Measurements from ENCODE around the gene SCO2. TPM values are rescaled to one million over a fixed set of nuclear protein-coding genes. Genes with fewer than 3 reads are reported as not detected.

SCO2 gene
- total RNA-seq, 2 donors from 2014 or later, result 0.94 TPM; not detected in 1

- H3K27me3 ChIP-seq, result peaks cover 12 to 23% of the 10 kb centered on the region in 2 donors
- no peaks in the 10 kb centered on the region for H3K36me3 ChIP-seq
- no peak for TF ChIP-seq CTCF (IDR thresholded peaks at IDR 0.05)
- no peak for DNase-seq (ENCODE audit: low spot score)
- no peak overlapping the region for H3K4me3 ChIP-seq
- H3K27ac ChIP-seq, result no peak overlapping the region
- H3K9me3 ChIP-seq, result no peaks in the 10 kb centered on the region
- H3K4me1 ChIP-seq, result peaks cover 0 to 19% of the 10 kb centered on the region in 2 donors
Observed at GRCh38 chr22:50479721-50480120, 45.7 kb downstream of the SCO2 start.

- no peak for TF ChIP-seq CTCF (IDR thresholded peaks at IDR 0.05)
- H3K27me3 ChIP-seq, result peaks cover 12 to 22% of the 10 kb centered on the region in 2 donors
- no peaks in the 10 kb centered on the region for H3K36me3 ChIP-seq
Observed at GRCh38 chr22:50477923-50478322, 47.5 kb downstream of the SCO2 start.

GRCh38 chr22:50476868-50477267 lies 48.5 kb downstream of the SCO2 start:
- no peak overlapping the region for H3K4me3 ChIP-seq

More at GRCh38 chr22:50477923-50478322, 47.5 kb downstream of the SCO2 start:
- no peak overlapping the region for H3K27ac ChIP-seq
- no peak overlapping the region for H3K4me3 ChIP-seq
- peaks cover 0 to 31% of the 10 kb centered on the region in 2 donors for H3K4me1 ChIP-seq
- no peak for DNase-seq (ENCODE audit: low spot score)
- H3K9me3 ChIP-seq, result no peaks in the 10 kb centered on the region

GRCh38 chr22:50475652-50476002 lies 49.8 kb downstream of the SCO2 start:
- no peak for TF ChIP-seq CTCF (IDR thresholded peaks at IDR 0.05)
- Histone ChIP-seq H3K9me3 (no peaks in the 10 kb centered on the region), H3K4me1 (peaks cover 0 to 40% of the 10 kb centered on the region in 2 donors), H3K4me3 (peak overlapping the region in 1 of 2 donors; percentile 96), H3K27me3 (no peaks in the 10 kb centered on the region), H3K36me3 (no peaks in the 10 kb centered on the region), H3K27ac (no peak overlapping the region)
- DNase-seq (ENCODE audit: low spot score), result no peak

More at GRCh38 chr22:50476868-50477267, 48.5 kb downstream of the SCO2 start:
- no peak for TF ChIP-seq CTCF (IDR thresholded peaks at IDR 0.05)
- no peak overlapping the region for H3K27ac ChIP-seq
- H3K27me3 ChIP-seq, result peaks cover 7 to 11% of the 10 kb centered on the region in 2 donors
- H3K9me3 ChIP-seq, result no peaks in the 10 kb centered on the region
- DNase-seq (ENCODE audit: low spot score), result no peak
- H3K36me3 ChIP-seq, result no peaks in the 10 kb centered on the region
- peaks cover 0 to 38% of the 10 kb centered on the region in 2 donors for H3K4me1 ChIP-seq

GRCh38 chr22:50474710-50475651 lies 50.4 kb downstream of the SCO2 start, which contains the start of gene SBF1:
TSS of gene SBF1 (minus strand) at chr22:50475035. CDS start at chr22:50474840, 195 bp downstream.
- no peaks in the 10 kb centered on the region for H3K36me3 ChIP-seq
- DNase-seq (ENCODE audit: low spot score), result peak; percentile 88
- no peaks in the 10 kb centered on the region for H3K9me3 ChIP-seq
- peak within 1 kb of the TSS; percentile 83 for H3K27ac ChIP-seq
- H3K4me3 ChIP-seq, result peak within 1 kb of the TSS; percentile 69 to 96
- H3K27me3 ChIP-seq, result no peaks in the 10 kb centered on the region
- H3K4me1 ChIP-seq, result peaks cover 0 to 47% of the 10 kb centered on the region in 2 donors
- no peak for TF ChIP-seq CTCF (IDR thresholded peaks at IDR 0.05)
